GM18520 (cell line): ENCODE results near the gene ALKBH5.

Experiments used
- ATAC-seq: cut with Tn5 transposase; IDR thresholded peaks from one replicate; pipeline ENCODE4 v1.9.1; 2021; ENCODE audit not compliant: unreplicated experiment

Gene ALKBH5

GRCh38 chr17:18257982-18258355 is 74.3 kb downstream of the ALKBH5 start:
- ATAC-seq = no peak

- ATAC-seq = no peak
Measured at GRCh38 chr17:18258356-18259038, 74.9 kb downstream of the ALKBH5 start, which contains the start of gene FLII. Gene FLII (minus strand): TSS chr17:18258738. CDS start chr17:18258690, 48 bp downstream.
